Caco-2 (cell line): ENCODE data around the gene ANAPC10. TPM values are rescaled to one million over a fixed set of nuclear protein-coding genes. Genes with fewer than 3 reads are reported as not detected.
"Not testable (repeated sequence)": the region's sequence is repeated elsewhere in the genome, so short reads cannot be mapped to it uniquely, and the experiment has no call there.

Source experiments
- BruUV-seq: library from RNA; stranded (reverse); fragments of 400-500 nt; replicated peaks from 2 replicates; lab custom pipeline; 2021; lab: Mats Ljungman, UMichigan
- CTCF ChIA-PET: fragments of 300-600 bp; sonication (Branson Sonifier 250); formaldehyde crosslinking; loops from one replicate; lab custom pipeline; 2022; ENCODE audit warnings: antibody characterized with exemption; lab: Charles Lee
- POLR2A ChIA-PET: fragments of 300-600 bp; sonication (Branson Sonifier 250); formaldehyde crosslinking; loops from one replicate; lab custom pipeline; 2022; ENCODE audit warnings: antibody characterized with exemption; lab: Charles Lee
- DNase-seq, 2 experiments: peaks; one replicate each; pipeline versions ENCODE4 v3.0.0 to v3.0.0-alpha.2; 2020 to 2022
- H3K27me3 ChIP-seq: replicated peaks from 2 replicates; pipeline ENCODE4 v1.6.0; 2011; ENCODE audit warnings: low read length; ENCODE audit not compliant: control insufficient read depth, insufficient read depth
- H3K36me3 ChIP-seq: 2 replicates; pipeline ENCODE4 v1.5.1; 2011; ENCODE audit warnings: low read length; ENCODE audit not compliant: control insufficient read depth, insufficient read depth
- H3K4me1 ChIP-seq: fragments of 250-450 bp; sonication (Bioruptor Pico); 2 replicates; pipeline ENCODE4 v1.5.1; 2020; ENCODE audit warnings: mild to moderate bottlenecking
- H3K4me3 ChIP-seq: 2 replicates; pipeline ENCODE4 v1.5.1; 2011; ENCODE audit warnings: low read depth, mild to moderate bottlenecking, control low read depth, low read length
- H3K9me3 ChIP-seq: fragments of 250-450 bp; sonication (Bioruptor Pico); 2 replicates; pipeline ENCODE4 v1.5.1; 2020; ENCODE audit warnings: mild to moderate bottlenecking, moderate library complexity
- H3K27ac Mint-ChIP-seq: one replicate; pipeline ENCODE4 v1.8.0; 2022; ENCODE audit warnings: mixed read lengths; ENCODE audit not compliant: unreplicated experiment
- H3K27me3 Mint-ChIP-seq: one replicate; pipeline ENCODE4 v1.8.0; 2022; ENCODE audit warnings: mixed read lengths; ENCODE audit not compliant: insufficient read depth, unreplicated experiment
- H3K36me3 Mint-ChIP-seq: one replicate; pipeline ENCODE4 v1.8.0; 2022; ENCODE audit warnings: mild to moderate bottlenecking, mixed read lengths; ENCODE audit not compliant: insufficient read depth, unreplicated experiment
- H3K4me1 Mint-ChIP-seq: one replicate; pipeline ENCODE4 v1.8.0; 2022; ENCODE audit warnings: low read depth, mixed read lengths; ENCODE audit not compliant: unreplicated experiment
- H3K4me3 Mint-ChIP-seq: one replicate; pipeline ENCODE4 v1.8.0; 2022; ENCODE audit warnings: mild to moderate bottlenecking, moderate library complexity, mixed read lengths; ENCODE audit not compliant: unreplicated experiment
- H3K9me3 Mint-ChIP-seq: one replicate; pipeline ENCODE4 v1.8.0; 2022; ENCODE audit warnings: mixed read lengths; ENCODE audit not compliant: unreplicated experiment
- intact Hi-C: fragments of 100-400 bp; cut with micrococcal nuclease; formaldehyde crosslinking; loops from one replicate; pipeline ENCODE4 v1.10.0; 2022; ENCODE audit not compliant: unreplicated experiment
- total RNA-seq: library from RNA; stranded (reverse); gene quantifications from 2 replicates; pipeline ENCODE4 v1.2.3, GENCODE V29; 2022
- TF ChIP-seq, protein P1 (sequence below), 2 experiments: fragments of 200-600 bp in 1 of 2; IDR thresholded peaks; 1 replicate in 1 of 2; 2 replicates in 1 of 2; pipeline versions ENCODE4 v1.5.1 to v1.8.0; 2011 to 2022; ENCODE audit warnings: antibody characterized with exemption in 1 of 2, control low read depth in 1 of 2, inconsistent platforms in 1 of 2, low read depth in 1 of 2, low read length in 1 of 2, mild to moderate bottlenecking in 1 of 2, moderate library complexity in 1 of 2; ENCODE audit not compliant: insufficient read depth in 1 of 2, severe bottlenecking in 1 of 2, unreplicated experiment in 1 of 2

The ANAPC10 gene
- total RNA-seq, 1 experiment from 2014 or later: 24.2 TPM

DNA sequence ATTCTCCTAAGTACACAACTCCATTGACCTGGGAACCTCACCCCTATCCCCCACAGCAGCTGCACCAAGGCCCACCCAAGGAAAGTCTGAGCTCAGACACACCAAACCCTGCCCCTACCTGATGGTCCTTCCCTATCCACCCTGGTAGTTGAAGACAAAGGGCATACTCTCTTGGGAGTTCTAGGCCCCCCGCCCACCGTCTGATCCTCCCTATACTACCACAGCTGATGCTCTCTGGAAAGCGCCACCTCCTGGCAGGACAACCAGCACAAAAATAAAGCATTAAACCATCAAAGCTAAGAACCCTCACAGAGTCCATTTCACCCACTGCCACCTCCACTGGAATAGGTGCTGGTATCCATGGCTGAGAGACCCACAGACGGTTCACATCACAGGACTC, 83.6 kb downstream of the ANAPC10 start:
- peaks cover 5% of the 10 kb centered on the region for H3K36me3 Mint-ChIP-seq
- TF ChIP-seq, protein P1, sequence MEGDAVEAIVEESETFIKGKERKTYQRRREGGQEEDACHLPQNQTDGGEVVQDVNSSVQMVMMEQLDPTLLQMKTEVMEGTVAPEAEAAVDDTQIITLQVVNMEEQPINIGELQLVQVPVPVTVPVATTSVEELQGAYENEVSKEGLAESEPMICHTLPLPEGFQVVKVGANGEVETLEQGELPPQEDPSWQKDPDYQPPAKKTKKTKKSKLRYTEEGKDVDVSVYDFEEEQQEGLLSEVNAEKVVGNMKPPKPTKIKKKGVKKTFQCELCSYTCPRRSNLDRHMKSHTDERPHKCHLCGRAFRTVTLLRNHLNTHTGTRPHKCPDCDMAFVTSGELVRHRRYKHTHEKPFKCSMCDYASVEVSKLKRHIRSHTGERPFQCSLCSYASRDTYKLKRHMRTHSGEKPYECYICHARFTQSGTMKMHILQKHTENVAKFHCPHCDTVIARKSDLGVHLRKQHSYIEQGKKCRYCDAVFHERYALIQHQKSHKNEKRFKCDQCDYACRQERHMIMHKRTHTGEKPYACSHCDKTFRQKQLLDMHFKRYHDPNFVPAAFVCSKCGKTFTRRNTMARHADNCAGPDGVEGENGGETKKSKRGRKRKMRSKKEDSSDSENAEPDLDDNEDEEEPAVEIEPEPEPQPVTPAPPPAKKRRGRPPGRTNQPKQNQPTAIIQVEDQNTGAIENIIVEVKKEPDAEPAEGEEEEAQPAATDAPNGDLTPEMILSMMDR (IDR thresholded peaks at IDR 0.05; ENCODE audit: insufficient read depth in 1 of 2, low read depth in 1 of 2, low read length in 1 of 2, severe bottlenecking in 1 of 2, unreplicated experiment in 1 of 2): no peak
- H3K4me1 Mint-ChIP-seq: no peaks in the 10 kb centered on the region
- H3K4me3 ChIP-seq: no peak overlapping the region
- H3K9me3 ChIP-seq: no peaks in the 10 kb centered on the region
- H3K27me3 ChIP-seq: no peaks in the 10 kb centered on the region
- no peaks in the 10 kb centered on the region for H3K4me1 ChIP-seq
- no TSS peak for BruUV-seq
- ChIA-PET CTCF (no interaction called here), POLR2A (no interaction called here)
- no peaks in the 10 kb centered on the region for H3K36me3 ChIP-seq
- H3K27ac Mint-ChIP-seq: no peak overlapping the region
- intact Hi-C loops: no loop called here
- H3K9me3 Mint-ChIP-seq: no peaks in the 10 kb centered on the region
- H3K27me3 Mint-ChIP-seq: no peaks in the 10 kb centered on the region
- H3K4me3 Mint-ChIP-seq: no peak overlapping the region
- DNase-seq: no peak

DNA sequence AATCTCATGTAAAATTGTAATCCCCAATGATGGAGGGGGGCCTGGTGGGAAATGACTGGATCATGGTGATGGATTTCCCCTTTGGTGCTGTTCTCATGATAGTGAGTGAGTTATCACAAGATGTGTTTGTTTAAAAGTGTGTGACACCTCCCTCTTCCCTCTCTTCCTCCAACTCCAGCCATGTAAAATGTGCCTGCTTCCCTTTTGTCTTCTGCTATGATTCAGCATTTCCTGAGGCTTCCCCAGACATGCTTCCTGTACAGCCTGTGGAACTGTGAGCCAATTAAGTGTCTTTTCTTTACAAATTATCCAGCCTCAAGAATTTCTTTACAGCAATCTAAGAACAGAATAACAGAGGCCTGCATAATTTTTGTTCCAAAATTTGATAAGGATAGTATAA, 85.2 kb downstream of the ANAPC10 start:
- no peaks in the 10 kb centered on the region for H3K9me3 Mint-ChIP-seq
- no peaks in the 10 kb centered on the region for H3K9me3 ChIP-seq
- no TSS peak for BruUV-seq
- H3K4me3 Mint-ChIP-seq: no peak overlapping the region
- H3K36me3 Mint-ChIP-seq: peaks cover 5% of the 10 kb centered on the region
- no peaks in the 10 kb centered on the region for H3K27me3 Mint-ChIP-seq
- H3K27ac Mint-ChIP-seq: no peak overlapping the region
- CTCF ChIA-PET: no interaction called here
- H3K27me3 ChIP-seq: no peaks in the 10 kb centered on the region
- no peak overlapping the region for H3K4me3 ChIP-seq
- H3K36me3 ChIP-seq: no peaks in the 10 kb centered on the region
- H3K4me1 Mint-ChIP-seq: no peaks in the 10 kb centered on the region
- POLR2A ChIA-PET: no interaction called here
- TF ChIP-seq, protein P1 (IDR thresholded peaks at IDR 0.05; ENCODE audit: insufficient read depth in 1 of 2, low read depth in 1 of 2, low read length in 1 of 2, severe bottlenecking in 1 of 2, unreplicated experiment in 1 of 2): no peak
- intact Hi-C loops: no loop called here
- H3K4me1 ChIP-seq: no peaks in the 10 kb centered on the region
- DNase-seq: no peak

DNA sequence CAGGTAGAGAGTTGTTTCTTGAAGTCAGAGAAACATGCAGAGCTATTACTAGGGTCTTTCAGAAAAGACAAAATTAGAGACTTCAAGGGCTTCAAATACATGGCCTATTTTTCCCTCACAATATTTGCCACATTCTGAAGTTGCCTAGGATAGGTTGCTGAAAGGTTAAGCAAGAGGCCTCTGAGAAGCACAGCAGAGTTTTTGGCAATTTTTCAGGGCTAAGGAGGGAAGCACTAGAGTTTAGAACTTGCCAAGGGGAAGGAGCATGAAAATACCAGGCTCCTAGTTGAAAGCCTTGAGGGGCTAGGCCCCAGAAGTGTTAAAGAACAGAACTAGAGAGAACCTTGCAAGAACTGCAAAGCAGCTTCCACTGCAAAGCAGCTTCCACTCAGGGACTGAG, 86.4 kb downstream of the ANAPC10 start:
- ChIA-PET POLR2A (no interaction called here), CTCF (no interaction called here)
- Histone ChIP-seq H3K9me3 (no peaks in the 10 kb centered on the region), H3K4me3 (no peak overlapping the region), H3K36me3 (no peaks in the 10 kb centered on the region), H3K27me3 (no peaks in the 10 kb centered on the region), H3K4me1 (no peaks in the 10 kb centered on the region)
- BruUV-seq: no TSS peak
- Mint-ChIP-seq H3K36me3 (peaks cover 5% of the 10 kb centered on the region), H3K4me3 (no peak overlapping the region), H3K4me1 (peaks cover 4% of the 10 kb centered on the region), H3K9me3 (no peaks in the 10 kb centered on the region), H3K27ac (no peak overlapping the region), H3K27me3 (no peaks in the 10 kb centered on the region)
- TF ChIP-seq, protein P1 (IDR thresholded peaks at IDR 0.05; ENCODE audit: insufficient read depth in 1 of 2, low read depth in 1 of 2, low read length in 1 of 2, severe bottlenecking in 1 of 2, unreplicated experiment in 1 of 2): no peak
- no peak for DNase-seq
- intact Hi-C loops: no loop called here

DNA sequence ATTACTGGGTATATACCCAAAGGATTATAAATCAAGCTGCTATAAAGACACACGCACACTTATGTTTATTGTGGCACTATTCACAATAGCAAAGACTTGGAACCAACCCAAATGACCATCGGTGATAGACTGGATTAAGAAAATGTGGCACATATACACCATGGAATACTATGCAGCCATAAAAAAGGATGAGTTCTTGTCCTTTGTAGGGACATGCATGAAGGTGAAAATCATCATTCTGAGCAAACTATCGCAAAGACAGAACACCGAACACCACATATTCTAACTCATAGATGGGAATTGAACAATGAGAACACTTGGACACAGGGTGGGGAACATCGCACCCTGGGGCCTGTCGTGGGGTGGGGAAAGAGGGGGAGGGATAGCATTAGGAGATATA, 87.7 kb downstream of the ANAPC10 start:
- H3K27me3 Mint-ChIP-seq, H3K4me3 Mint-ChIP-seq, H3K36me3 ChIP-seq, BruUV-seq, CTCF ChIA-PET, POLR2A ChIA-PET, H3K9me3 Mint-ChIP-seq, H3K9me3 ChIP-seq, intact Hi-C loops, H3K36me3 Mint-ChIP-seq, DNase-seq, H3K4me3 ChIP-seq, H3K4me1 ChIP-seq, H3K27ac Mint-ChIP-seq, H3K27me3 ChIP-seq: not testable (repeated sequence)
- H3K4me1 Mint-ChIP-seq: peaks cover 13% of the 10 kb centered on the region
